ENCODE data around the gene KCTD5. TPM values are rescaled to one million over a fixed set of nuclear protein-coding genes. Genes with fewer than 3 reads are reported as not detected.
A peak's percentile ranks its signal among the peaks of the same experiment; 100 is the strongest.

KCTD5 gene
- total and polyA plus RNA-seq, 9 of the 15 experiments (the other 6 are each of a cell fraction or from before 2014, with no cell fraction given): 0.73 to 58.3 (median 32.3) TPM

DNA sequence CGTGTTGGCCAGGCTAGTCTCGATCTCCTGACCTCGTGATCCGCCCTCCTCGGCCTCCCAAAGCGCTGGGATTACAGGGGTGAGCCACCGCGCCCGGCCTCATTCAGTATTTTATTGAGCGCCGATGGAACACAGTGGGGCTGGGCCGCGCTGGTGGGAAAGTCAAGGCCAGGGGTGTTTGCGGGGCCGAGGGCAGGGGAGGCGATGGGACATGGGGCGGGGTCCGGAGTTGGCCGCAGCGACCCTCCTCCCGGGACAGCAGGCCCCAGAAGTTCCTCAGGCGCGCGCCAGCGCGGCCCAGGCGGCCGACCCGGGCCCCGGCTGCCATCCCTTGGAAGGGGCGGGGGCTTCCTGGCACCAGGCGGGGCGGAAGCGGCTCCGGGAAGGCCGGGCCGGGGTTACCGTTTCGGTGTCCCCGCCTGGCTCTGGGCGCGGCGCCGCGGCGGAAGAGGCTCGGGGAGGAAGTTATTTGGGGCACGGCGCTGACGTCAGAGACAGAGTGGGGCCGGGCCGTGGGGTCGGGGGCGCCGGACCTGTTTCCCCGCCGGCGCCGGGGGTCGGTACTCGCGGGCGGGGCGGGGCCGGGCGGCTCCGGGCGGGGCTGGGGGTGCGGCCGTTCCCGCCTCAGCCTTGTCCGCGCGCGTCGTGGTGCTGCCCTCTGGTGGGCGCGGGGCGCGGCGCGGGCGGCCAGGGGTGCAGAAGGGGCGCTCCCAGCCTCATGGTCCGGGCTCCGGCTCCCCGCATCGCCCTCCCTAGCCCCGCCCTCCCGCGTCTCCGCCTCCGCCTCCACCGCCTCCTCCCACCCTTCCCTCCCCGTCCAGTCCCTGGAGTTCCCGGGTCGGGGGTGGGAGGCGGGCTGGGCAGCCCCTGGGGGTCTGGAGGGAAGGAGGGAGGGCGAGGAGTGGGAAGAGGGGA is 38.7 kb downstream of the KCTD5 start (continued):
- TF ChIP-seq, protein P1, sequence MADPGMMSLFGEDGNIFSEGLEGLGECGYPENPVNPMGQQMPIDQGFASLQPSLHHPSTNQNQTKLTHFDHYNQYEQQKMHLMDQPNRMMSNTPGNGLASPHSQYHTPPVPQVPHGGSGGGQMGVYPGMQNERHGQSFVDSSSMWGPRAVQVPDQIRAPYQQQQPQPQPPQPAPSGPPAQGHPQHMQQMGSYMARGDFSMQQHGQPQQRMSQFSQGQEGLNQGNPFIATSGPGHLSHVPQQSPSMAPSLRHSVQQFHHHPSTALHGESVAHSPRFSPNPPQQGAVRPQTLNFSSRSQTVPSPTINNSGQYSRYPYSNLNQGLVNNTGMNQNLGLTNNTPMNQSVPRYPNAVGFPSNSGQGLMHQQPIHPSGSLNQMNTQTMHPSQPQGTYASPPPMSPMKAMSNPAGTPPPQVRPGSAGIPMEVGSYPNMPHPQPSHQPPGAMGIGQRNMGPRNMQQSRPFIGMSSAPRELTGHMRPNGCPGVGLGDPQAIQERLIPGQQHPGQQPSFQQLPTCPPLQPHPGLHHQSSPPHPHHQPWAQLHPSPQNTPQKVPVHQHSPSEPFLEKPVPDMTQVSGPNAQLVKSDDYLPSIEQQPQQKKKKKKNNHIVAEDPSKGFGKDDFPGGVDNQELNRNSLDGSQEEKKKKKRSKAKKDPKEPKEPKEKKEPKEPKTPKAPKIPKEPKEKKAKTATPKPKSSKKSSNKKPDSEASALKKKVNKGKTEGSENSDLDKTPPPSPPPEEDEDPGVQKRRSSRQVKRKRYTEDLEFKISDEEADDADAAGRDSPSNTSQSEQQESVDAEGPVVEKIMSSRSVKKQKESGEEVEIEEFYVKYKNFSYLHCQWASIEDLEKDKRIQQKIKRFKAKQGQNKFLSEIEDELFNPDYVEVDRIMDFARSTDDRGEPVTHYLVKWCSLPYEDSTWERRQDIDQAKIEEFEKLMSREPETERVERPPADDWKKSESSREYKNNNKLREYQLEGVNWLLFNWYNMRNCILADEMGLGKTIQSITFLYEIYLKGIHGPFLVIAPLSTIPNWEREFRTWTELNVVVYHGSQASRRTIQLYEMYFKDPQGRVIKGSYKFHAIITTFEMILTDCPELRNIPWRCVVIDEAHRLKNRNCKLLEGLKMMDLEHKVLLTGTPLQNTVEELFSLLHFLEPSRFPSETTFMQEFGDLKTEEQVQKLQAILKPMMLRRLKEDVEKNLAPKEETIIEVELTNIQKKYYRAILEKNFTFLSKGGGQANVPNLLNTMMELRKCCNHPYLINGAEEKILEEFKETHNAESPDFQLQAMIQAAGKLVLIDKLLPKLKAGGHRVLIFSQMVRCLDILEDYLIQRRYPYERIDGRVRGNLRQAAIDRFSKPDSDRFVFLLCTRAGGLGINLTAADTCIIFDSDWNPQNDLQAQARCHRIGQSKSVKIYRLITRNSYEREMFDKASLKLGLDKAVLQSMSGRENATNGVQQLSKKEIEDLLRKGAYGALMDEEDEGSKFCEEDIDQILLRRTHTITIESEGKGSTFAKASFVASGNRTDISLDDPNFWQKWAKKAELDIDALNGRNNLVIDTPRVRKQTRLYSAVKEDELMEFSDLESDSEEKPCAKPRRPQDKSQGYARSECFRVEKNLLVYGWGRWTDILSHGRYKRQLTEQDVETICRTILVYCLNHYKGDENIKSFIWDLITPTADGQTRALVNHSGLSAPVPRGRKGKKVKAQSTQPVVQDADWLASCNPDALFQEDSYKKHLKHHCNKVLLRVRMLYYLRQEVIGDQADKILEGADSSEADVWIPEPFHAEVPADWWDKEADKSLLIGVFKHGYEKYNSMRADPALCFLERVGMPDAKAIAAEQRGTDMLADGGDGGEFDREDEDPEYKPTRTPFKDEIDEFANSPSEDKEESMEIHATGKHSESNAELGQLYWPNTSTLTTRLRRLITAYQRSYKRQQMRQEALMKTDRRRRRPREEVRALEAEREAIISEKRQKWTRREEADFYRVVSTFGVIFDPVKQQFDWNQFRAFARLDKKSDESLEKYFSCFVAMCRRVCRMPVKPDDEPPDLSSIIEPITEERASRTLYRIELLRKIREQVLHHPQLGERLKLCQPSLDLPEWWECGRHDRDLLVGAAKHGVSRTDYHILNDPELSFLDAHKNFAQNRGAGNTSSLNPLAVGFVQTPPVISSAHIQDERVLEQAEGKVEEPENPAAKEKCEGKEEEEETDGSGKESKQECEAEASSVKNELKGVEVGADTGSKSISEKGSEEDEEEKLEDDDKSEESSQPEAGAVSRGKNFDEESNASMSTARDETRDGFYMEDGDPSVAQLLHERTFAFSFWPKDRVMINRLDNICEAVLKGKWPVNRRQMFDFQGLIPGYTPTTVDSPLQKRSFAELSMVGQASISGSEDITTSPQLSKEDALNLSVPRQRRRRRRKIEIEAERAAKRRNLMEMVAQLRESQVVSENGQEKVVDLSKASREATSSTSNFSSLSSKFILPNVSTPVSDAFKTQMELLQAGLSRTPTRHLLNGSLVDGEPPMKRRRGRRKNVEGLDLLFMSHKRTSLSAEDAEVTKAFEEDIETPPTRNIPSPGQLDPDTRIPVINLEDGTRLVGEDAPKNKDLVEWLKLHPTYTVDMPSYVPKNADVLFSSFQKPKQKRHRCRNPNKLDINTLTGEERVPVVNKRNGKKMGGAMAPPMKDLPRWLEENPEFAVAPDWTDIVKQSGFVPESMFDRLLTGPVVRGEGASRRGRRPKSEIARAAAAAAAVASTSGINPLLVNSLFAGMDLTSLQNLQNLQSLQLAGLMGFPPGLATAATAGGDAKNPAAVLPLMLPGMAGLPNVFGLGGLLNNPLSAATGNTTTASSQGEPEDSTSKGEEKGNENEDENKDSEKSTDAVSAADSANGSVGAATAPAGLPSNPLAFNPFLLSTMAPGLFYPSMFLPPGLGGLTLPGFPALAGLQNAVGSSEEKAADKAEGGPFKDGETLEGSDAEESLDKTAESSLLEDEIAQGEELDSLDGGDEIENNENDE (IDR thresholded peaks at IDR 0.05; ENCODE audit: low read depth, low read length): no peak
- TF ChIP-seq TOE1 (IDR thresholded peaks at IDR 0.05; ENCODE audit: borderline replicate concordance) (peak; percentile 71; the same call in 1 of the 2 replicates), TOE1 (CRISPR knock-in tag; IDR thresholded peaks at IDR 0.05; ENCODE audit: borderline replicate concordance, low read depth) (no peak), E2F3 (CRISPR knock-in tag; IDR thresholded peaks at IDR 0.05) (no peak), CBX1 (IDR thresholded peaks at IDR 0.05; ENCODE audit: low read depth) (0 out of 2 replicates have a peak, but pooled peaks have one; percentile 31), SP1 (CRISPR knock-in tag; IDR thresholded peaks at IDR 0.05) (peak; percentile 86)
- TF ChIP-seq, protein P2, sequence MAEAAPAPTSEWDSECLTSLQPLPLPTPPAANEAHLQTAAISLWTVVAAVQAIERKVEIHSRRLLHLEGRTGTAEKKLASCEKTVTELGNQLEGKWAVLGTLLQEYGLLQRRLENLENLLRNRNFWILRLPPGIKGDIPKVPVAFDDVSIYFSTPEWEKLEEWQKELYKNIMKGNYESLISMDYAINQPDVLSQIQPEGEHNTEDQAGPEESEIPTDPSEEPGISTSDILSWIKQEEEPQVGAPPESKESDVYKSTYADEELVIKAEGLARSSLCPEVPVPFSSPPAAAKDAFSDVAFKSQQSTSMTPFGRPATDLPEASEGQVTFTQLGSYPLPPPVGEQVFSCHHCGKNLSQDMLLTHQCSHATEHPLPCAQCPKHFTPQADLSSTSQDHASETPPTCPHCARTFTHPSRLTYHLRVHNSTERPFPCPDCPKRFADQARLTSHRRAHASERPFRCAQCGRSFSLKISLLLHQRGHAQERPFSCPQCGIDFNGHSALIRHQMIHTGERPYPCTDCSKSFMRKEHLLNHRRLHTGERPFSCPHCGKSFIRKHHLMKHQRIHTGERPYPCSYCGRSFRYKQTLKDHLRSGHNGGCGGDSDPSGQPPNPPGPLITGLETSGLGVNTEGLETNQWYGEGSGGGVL (CRISPR knock-in tag; IDR thresholded peaks at IDR 0.05): no peak
- TF ChIP-seq, protein P3, sequence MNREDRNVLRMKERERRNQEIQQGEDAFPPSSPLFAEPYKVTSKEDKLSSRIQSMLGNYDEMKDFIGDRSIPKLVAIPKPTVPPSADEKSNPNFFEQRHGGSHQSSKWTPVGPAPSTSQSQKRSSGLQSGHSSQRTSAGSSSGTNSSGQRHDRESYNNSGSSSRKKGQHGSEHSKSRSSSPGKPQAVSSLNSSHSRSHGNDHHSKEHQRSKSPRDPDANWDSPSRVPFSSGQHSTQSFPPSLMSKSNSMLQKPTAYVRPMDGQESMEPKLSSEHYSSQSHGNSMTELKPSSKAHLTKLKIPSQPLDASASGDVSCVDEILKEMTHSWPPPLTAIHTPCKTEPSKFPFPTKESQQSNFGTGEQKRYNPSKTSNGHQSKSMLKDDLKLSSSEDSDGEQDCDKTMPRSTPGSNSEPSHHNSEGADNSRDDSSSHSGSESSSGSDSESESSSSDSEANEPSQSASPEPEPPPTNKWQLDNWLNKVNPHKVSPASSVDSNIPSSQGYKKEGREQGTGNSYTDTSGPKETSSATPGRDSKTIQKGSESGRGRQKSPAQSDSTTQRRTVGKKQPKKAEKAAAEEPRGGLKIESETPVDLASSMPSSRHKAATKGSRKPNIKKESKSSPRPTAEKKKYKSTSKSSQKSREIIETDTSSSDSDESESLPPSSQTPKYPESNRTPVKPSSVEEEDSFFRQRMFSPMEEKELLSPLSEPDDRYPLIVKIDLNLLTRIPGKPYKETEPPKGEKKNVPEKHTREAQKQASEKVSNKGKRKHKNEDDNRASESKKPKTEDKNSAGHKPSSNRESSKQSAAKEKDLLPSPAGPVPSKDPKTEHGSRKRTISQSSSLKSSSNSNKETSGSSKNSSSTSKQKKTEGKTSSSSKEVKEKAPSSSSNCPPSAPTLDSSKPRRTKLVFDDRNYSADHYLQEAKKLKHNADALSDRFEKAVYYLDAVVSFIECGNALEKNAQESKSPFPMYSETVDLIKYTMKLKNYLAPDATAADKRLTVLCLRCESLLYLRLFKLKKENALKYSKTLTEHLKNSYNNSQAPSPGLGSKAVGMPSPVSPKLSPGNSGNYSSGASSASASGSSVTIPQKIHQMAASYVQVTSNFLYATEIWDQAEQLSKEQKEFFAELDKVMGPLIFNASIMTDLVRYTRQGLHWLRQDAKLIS (CRISPR knock-in tag; IDR thresholded peaks at IDR 0.05): 0 out of 2 replicates have a peak, but pooled peaks have one; percentile 65
